HepG2 (cell line): ENCODE measurements around the gene NTM.

Experiments used
- ATM ChIP-seq: fragments of 450-650 bp; IDR thresholded peaks from 2 replicates; pipeline ENCODE4 v1.7.1; 2017; ENCODE audit warnings: mild to moderate bottlenecking, borderline replicate concordance
- FOXA1 ChIP-seq, 2 experiments: fragments of 450-650 bp in 1 of 2; sonication (generic) in 1 of 2; formaldehyde crosslinking in 1 of 2; IDR thresholded peaks; 2 replicates each; pipeline versions ENCODE4 v1.4.0 to v1.6.1; 2016 to 2020; ENCODE audit warnings: missing genetic modification reagents in 1 of 2
- TF ChIP-seq, protein P1 (sequence below): sonication (generic); formaldehyde crosslinking; IDR thresholded peaks from 2 replicates; pipeline ENCODE4 v1.5.0; 2020; ENCODE audit warnings: mild to moderate bottlenecking, missing genetic modification reagents, moderate library complexity

DNA sequence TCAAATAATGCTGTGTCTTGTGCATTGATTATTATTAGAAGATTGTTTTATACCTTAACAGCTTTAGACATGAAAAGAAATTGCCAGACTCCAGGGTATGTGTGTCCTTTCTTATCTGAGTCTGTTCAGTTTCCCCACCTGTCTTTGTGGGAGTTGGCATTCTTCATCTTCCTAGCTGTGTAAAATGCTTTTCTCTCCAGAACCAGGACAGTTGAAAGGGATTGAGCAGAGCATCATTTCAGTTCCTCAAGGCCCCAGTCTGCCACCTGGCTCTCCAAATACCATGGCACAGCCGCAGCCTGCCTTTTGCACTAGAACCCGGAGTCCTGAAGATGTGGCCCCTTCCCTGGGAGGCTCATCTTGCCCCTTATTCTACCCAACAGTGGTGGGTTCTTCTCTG, 851.9 kb downstream of the NTM start:
- TF ChIP-seq, protein P1, sequence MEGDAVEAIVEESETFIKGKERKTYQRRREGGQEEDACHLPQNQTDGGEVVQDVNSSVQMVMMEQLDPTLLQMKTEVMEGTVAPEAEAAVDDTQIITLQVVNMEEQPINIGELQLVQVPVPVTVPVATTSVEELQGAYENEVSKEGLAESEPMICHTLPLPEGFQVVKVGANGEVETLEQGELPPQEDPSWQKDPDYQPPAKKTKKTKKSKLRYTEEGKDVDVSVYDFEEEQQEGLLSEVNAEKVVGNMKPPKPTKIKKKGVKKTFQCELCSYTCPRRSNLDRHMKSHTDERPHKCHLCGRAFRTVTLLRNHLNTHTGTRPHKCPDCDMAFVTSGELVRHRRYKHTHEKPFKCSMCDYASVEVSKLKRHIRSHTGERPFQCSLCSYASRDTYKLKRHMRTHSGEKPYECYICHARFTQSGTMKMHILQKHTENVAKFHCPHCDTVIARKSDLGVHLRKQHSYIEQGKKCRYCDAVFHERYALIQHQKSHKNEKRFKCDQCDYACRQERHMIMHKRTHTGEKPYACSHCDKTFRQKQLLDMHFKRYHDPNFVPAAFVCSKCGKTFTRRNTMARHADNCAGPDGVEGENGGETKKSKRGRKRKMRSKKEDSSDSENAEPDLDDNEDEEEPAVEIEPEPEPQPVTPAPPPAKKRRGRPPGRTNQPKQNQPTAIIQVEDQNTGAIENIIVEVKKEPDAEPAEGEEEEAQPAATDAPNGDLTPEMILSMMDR (CRISPR knock-in tag): no peak
- TF ChIP-seq ATM (no peak), FOXA1 (IDR thresholded peaks at IDR 0.05) (no peak), FOXA1 (CRISPR knock-in tag; IDR thresholded peaks at IDR 0.05) (no peak)
